Gastrocnemius medialis (tissue), 4 donors: ENCODE measurements around the gene ZYX. TPM values are rescaled to one million over a fixed set of nuclear protein-coding genes. Genes with fewer than 3 reads are reported as not detected.

Experiments used
- ATAC-seq, 2 donors: fragments of 150-250 bp; one replicate each; pipeline ENCODE4 v1.9.1; 2016
- DNase-seq, 2 donors: peaks; one replicate each; pipeline ENCODE4 v3.0.0-alpha.2; 2019
- H3K27ac ChIP-seq, 4 donors: fragments of 200-600 bp; sonication (generic); 1 replicate in 1 of 4; 2 replicates in 3 of 4; pipeline ENCODE4 v1.5.1; 2016 to 2018; ENCODE audit warnings: mild to moderate bottlenecking in 2 of 4, moderate library complexity in 1 of 4
- H3K27me3 ChIP-seq, 3 donors: fragments of 200-600 bp; sonication (generic) in 2 of 3; 1 replicate in 1 of 3; 2 replicates in 2 of 3; pipeline versions ENCODE4 v1.5.1 to v1.6.0; 2016 to 2019; ENCODE audit warnings: mild to moderate bottlenecking in 1 of 3, moderate library complexity in 1 of 3
- H3K36me3 ChIP-seq, 2 donors: fragments of 200-600 bp; sonication (generic) in 1 of 2; one replicate each; pipeline ENCODE4 v1.5.1; 2017 to 2018
- H3K4me1 ChIP-seq, 2 donors: fragments of 200-600 bp; sonication (generic) in 1 of 2; one replicate each; pipeline ENCODE4 v1.5.1; 2016 to 2017; ENCODE audit warnings: mild to moderate bottlenecking in 2 of 2
- H3K4me3 ChIP-seq, 4 donors: fragments of 200-600 bp; sonication (generic) in 3 of 4; 1 replicate in 1 of 4; 2 replicates in 3 of 4; pipeline ENCODE4 v1.5.1; 2016 to 2019; ENCODE audit warnings: mild to moderate bottlenecking in 2 of 4
- H3K9me3 ChIP-seq, 3 donors: fragments of 200-600 bp; sonication (generic) in 2 of 3; 1 replicate in 1 of 3; 2 replicates in 2 of 3; pipeline ENCODE4 v1.5.1; 2016 to 2019
- POLR2A ChIP-seq, 2 donors: fragments of 450-650 bp; IDR thresholded peaks; one replicate each; pipeline ENCODE4 v1.6.1; 2017; ENCODE audit warnings: antibody characterized with exemption in 2 of 2, mild to moderate bottlenecking in 2 of 2, moderate library complexity in 2 of 2
- in situ Hi-C, 4 donors: fragments of 200-750 bp; cut with MboI; loops; one replicate each; pipeline versions ENCODE4 v1.15.0 to v1.8.0; 2017; ENCODE audit warnings: low sequenced_read_pairs in 4 of 4
- intact Hi-C: fragments of 100-400 bp; cut with DNase I; formaldehyde crosslinking; loops from one replicate; pipeline ENCODE4 v1.15.1; 2023; ENCODE audit warnings: low total_unique reads
- total RNA-seq, 4 donors: library from RNA; depleted of rRNA; stranded (reverse); fragments of >200 nt; gene quantifications; one replicate each; pipeline versions ENCODE4 v1.1.0 to v1.2.3, GENCODE V29; 2016
- TF ChIP-seq, protein P1 (sequence below), 5 experiments: fragments of 450-650 bp in 3 of 5; fragments of 200-600 bp in 2 of 5; sonication (generic) in 2 of 5; IDR thresholded peaks in 4 of 5; conservative IDR thresholded peaks in 1 of 5; 1 replicate in 4 of 5; 2 replicates in 1 of 5; pipeline ENCODE4 v1.5.1; 2016 to 2019; ENCODE audit warnings: antibody characterized with exemption in 5 of 5, mild to moderate bottlenecking in 3 of 5, moderate library complexity in 3 of 5

The ZYX gene
- total RNA-seq, 4 donors from 2014 or later: 27.1 to 81.8 (median 43.2) TPM

DNA sequence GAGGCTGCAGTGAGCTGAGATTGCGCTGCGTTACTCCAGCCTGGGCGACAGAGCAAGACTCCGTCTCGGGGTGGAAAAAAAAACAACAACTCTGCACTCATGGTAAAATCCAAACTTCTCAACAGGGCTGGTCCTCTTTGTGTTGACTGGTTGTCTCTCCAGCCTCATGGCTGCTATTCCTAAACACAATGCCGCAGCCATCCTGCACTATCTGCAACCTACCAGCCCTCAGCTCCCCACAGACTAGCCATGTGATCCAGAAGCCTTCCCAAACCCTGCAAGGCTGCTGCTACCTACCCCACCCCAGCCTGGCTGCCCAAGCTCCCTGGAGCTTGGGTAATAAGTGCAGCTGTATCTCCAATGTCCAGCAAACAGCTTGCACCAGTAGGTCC lies 11.7 kb downstream of the ZYX start:
- in situ Hi-C loops (no loop called here), intact Hi-C loops (no loop called here)
- no peak for DNase-seq
- H3K27ac ChIP-seq: peak overlapping the region in 3 of 4 donors; percentile 70 to 79 (median 74)
- peaks cover 0 to 49% of the 10 kb centered on the region in 2 donors for H3K36me3 ChIP-seq
- H3K4me3 ChIP-seq: no peak overlapping the region
- peaks cover 16 to 34% of the 10 kb centered on the region in 2 donors for H3K4me1 ChIP-seq
- no peak for ATAC-seq
- no peaks in the 10 kb centered on the region for H3K27me3 ChIP-seq
- TF ChIP-seq, protein P1, sequence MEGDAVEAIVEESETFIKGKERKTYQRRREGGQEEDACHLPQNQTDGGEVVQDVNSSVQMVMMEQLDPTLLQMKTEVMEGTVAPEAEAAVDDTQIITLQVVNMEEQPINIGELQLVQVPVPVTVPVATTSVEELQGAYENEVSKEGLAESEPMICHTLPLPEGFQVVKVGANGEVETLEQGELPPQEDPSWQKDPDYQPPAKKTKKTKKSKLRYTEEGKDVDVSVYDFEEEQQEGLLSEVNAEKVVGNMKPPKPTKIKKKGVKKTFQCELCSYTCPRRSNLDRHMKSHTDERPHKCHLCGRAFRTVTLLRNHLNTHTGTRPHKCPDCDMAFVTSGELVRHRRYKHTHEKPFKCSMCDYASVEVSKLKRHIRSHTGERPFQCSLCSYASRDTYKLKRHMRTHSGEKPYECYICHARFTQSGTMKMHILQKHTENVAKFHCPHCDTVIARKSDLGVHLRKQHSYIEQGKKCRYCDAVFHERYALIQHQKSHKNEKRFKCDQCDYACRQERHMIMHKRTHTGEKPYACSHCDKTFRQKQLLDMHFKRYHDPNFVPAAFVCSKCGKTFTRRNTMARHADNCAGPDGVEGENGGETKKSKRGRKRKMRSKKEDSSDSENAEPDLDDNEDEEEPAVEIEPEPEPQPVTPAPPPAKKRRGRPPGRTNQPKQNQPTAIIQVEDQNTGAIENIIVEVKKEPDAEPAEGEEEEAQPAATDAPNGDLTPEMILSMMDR (IDR thresholded peaks at IDR 0.05 in 4 of 5, conservative IDR thresholded peaks at IDR 0.05 in 1 of 5): no peak
- TF ChIP-seq POLR2A (IDR thresholded peaks at IDR 0.05): no peak
- no peaks in the 10 kb centered on the region for H3K9me3 ChIP-seq

GRCh38 chr7:143393267-143394041 lies 12.3 kb downstream of the ZYX start:
- Histone ChIP-seq H3K36me3 (peaks cover 0 to 43% of the 10 kb centered on the region in 2 donors), H3K4me3 (no peak overlapping the region), H3K4me1 (peaks cover 16 to 34% of the 10 kb centered on the region in 2 donors), H3K27me3 (no peaks in the 10 kb centered on the region), H3K27ac (no peak overlapping the region), H3K9me3 (no peaks in the 10 kb centered on the region)
- intact Hi-C loops (no loop called here), in situ Hi-C loops (no loop called here)
- ATAC-seq (no peak), DNase-seq (no peak)
- TF ChIP-seq, protein P1 (IDR thresholded peaks at IDR 0.05 in 4 of 5, conservative IDR thresholded peaks at IDR 0.05 in 1 of 5): no peak
- TF ChIP-seq POLR2A (IDR thresholded peaks at IDR 0.05): no peak

DNA sequence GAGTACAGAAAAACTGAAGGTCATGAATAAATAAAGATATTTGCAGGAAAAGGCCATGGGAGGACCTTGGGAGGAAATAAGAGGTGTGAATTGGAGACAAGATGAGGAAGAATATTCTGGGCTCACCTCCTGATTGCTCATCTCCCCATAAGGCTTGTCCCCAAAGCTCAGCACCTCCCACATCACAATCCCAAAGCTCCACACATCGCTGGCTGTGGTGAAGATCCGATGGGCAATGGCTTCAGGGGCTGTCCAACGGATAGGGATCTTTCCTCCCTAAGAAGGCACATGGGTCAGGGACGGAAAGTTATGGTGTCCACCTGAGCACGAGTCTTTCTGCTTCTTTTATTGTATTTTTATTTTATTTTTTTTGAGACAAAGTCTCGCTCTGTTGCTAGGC lies 12.9 kb downstream of the ZYX start:
- no peak for DNase-seq
- peaks cover 16 to 34% of the 10 kb centered on the region in 2 donors for H3K4me1 ChIP-seq
- no peak for ATAC-seq
- intact Hi-C loops: no loop called here
- in situ Hi-C loops: no loop called here
- H3K27ac ChIP-seq: no peak overlapping the region
- H3K4me3 ChIP-seq: no peak overlapping the region
- no peaks in the 10 kb centered on the region for H3K9me3 ChIP-seq
- H3K27me3 ChIP-seq: no peaks in the 10 kb centered on the region
- TF ChIP-seq POLR2A (IDR thresholded peaks at IDR 0.05): no peak
- TF ChIP-seq, protein P1 (IDR thresholded peaks at IDR 0.05 in 4 of 5, conservative IDR thresholded peaks at IDR 0.05 in 1 of 5): no peak
- peaks cover 0 to 37% of the 10 kb centered on the region in 2 donors for H3K36me3 ChIP-seq

DNA sequence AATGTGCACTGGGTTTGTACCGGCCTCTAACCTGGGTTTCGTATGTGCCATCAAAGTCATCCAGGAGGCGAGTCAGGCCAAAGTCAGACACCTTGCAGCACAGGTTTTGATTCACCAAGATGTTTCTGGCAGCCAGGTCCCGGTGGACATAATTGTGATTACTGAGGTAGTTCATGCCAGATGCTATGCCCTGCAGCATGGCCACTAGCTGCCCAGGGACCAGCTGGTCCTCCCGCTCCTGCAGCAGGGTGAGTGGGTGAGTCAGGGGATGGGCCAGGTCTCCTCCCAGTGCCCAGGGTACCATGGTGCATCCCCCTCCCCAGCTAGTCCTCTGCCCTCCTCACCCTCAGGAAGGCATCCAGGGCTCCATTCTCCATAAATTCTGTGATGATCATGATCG lies 13.6 kb downstream of the ZYX start:
- Histone ChIP-seq H3K4me3 (no peak overlapping the region), H3K27me3 (no peaks in the 10 kb centered on the region), H3K9me3 (no peaks in the 10 kb centered on the region), H3K4me1 (peaks cover 16 to 34% of the 10 kb centered on the region in 2 donors), H3K36me3 (peaks cover 0 to 30% of the 10 kb centered on the region in 2 donors), H3K27ac (no peak overlapping the region)
- ATAC-seq: no peak
- in situ Hi-C loops (no loop called here), intact Hi-C loops (no loop called here)
- no peak for DNase-seq
- TF ChIP-seq, protein P1 (IDR thresholded peaks at IDR 0.05 in 4 of 5, conservative IDR thresholded peaks at IDR 0.05 in 1 of 5): no peak
- no peak for TF ChIP-seq POLR2A (IDR thresholded peaks at IDR 0.05)
